GM12891 (cell line): ENCODE data around the gene FYB2.

Source experiments
- POLR2A ChIP-seq: IDR thresholded peaks from 2 replicates; pipeline ENCODE4 v1.6.1; 2011; ENCODE audit warnings: low read depth, low read length, control low read depth
- POLR2AphosphoS5 ChIP-seq: IDR thresholded peaks from 2 replicates; pipeline ENCODE4 v1.6.1; 2011; ENCODE audit warnings: low read depth, low read length, control low read depth
- POU2F2 ChIP-seq: IDR thresholded peaks from 2 replicates; pipeline ENCODE4 v1.6.1; 2011; ENCODE audit warnings: low read depth, mild to moderate bottlenecking, control low read depth, low read length, moderate library complexity
- SPI1 ChIP-seq: IDR thresholded peaks from 2 replicates; pipeline ENCODE4 v1.6.1; 2011; ENCODE audit warnings: low read depth, low read length, control low read depth
- TAF1 ChIP-seq: IDR thresholded peaks from 2 replicates; pipeline ENCODE4 v1.6.1; 2011; ENCODE audit warnings: low read depth, low read length, control low read depth

GRCh38 chr1:56808410-56808809 lies 10.8 kb downstream of the FYB2 start:
- TF ChIP-seq TAF1, result no peak
- no peak for TF ChIP-seq POLR2AphosphoS5
- TF ChIP-seq POLR2A, result no peak
- no peak for TF ChIP-seq SPI1
- no peak for TF ChIP-seq POU2F2
